WTC11 (cell line): ENCODE measurements around the gene DHRSX.

Experiments
- ATF2 ChIP-seq: sonication (generic); formaldehyde crosslinking; IDR thresholded peaks from 2 replicates; pipeline ENCODE4 v1.8.1; 2022; ENCODE audit warnings: low read depth, missing genetic modification reagents, borderline replicate concordance
- ATF3 ChIP-seq: sonication (generic); formaldehyde crosslinking; conservative IDR thresholded peaks from 2 replicates; pipeline ENCODE4 v1.8.1; 2022; ENCODE audit warnings: mild to moderate bottlenecking, missing genetic modification reagents
- CTCF ChIP-seq: fragments of 200-600 bp; IDR thresholded peaks from 2 replicates; pipeline ENCODE4 v1.8.0; 2022; ENCODE audit warnings: antibody characterized with exemption
- GABPB1 ChIP-seq: sonication (generic); formaldehyde crosslinking; IDR thresholded peaks from 2 replicates; pipeline ENCODE4 v1.8.1; 2023; ENCODE audit warnings: mild to moderate bottlenecking, missing genetic modification reagents
- HMGA2 ChIP-seq: fragments of 250-450 bp; sonication (Bioruptor Pico); IDR thresholded peaks from 2 replicates; pipeline ENCODE4 v1.4.0; 2021; ENCODE audit warnings: mild to moderate bottlenecking, moderate library complexity
- KAT7 ChIP-seq: sonication (generic); formaldehyde crosslinking; IDR thresholded peaks from 2 replicates; pipeline ENCODE4 v1.8.1; 2023; ENCODE audit warnings: missing genetic modification reagents, mild to moderate bottlenecking, borderline replicate concordance
- MAX ChIP-seq: sonication (generic); formaldehyde crosslinking; IDR thresholded peaks from 2 replicates; pipeline ENCODE4 v1.8.0; 2022; ENCODE audit warnings: mild to moderate bottlenecking, missing genetic modification reagents
- MXD4 ChIP-seq: fragments of 250-450 bp; sonication (Bioruptor Pico); IDR thresholded peaks from 2 replicates; pipeline ENCODE4 v1.8.0; 2021; ENCODE audit warnings: mild to moderate bottlenecking, moderate library complexity, borderline replicate concordance
- SP1 ChIP-seq: sonication (generic); formaldehyde crosslinking; conservative IDR thresholded peaks from 2 replicates; pipeline ENCODE4 v1.8.1; 2022; ENCODE audit warnings: missing genetic modification reagents
- USF2 ChIP-seq: sonication (generic); formaldehyde crosslinking; IDR thresholded peaks from 2 replicates; pipeline ENCODE4 v1.8.1; 2023; ENCODE audit warnings: mild to moderate bottlenecking, missing genetic modification reagents, moderate library complexity
- ZBTB21 ChIP-seq: sonication (generic); formaldehyde crosslinking; IDR thresholded peaks from 2 replicates; pipeline ENCODE4 v1.8.1; 2023; ENCODE audit warnings: mild to moderate bottlenecking, missing genetic modification reagents, borderline replicate concordance
- ZNF138 ChIP-seq: sonication (generic); formaldehyde crosslinking; conservative IDR thresholded peaks from 2 replicates; pipeline ENCODE4 v1.8.1; 2022; ENCODE audit warnings: mild to moderate bottlenecking, moderate library complexity, missing genetic modification reagents
- ZNF425 ChIP-seq: fragments of 250-450 bp; sonication (Bioruptor Pico); conservative IDR thresholded peaks from 2 replicates; pipeline ENCODE4 v1.9.0; 2021; ENCODE audit warnings: mild to moderate bottlenecking
- ZNF532 ChIP-seq: fragments of 250-450 bp; sonication (Bioruptor Pico); IDR thresholded peaks from 2 replicates; pipeline ENCODE4 v1.9.0; 2021; ENCODE audit warnings: mild to moderate bottlenecking, borderline replicate concordance

GRCh38 chrX:2461711-2462016, 39.1 kb downstream of the DHRSX start:
- TF ChIP-seq ATF2 (CRISPR knock-in tag), result no peak
- no peak for TF ChIP-seq MAX (CRISPR knock-in tag)
- TF ChIP-seq MXD4 (CRISPR knock-in tag), result no peak
- no peak for TF ChIP-seq HMGA2 (CRISPR knock-in tag)
- TF ChIP-seq CTCF, result no peak
- no peak for TF ChIP-seq ZBTB21 (CRISPR knock-in tag)
- TF ChIP-seq USF2 (CRISPR knock-in tag), result no peak
- no peak for TF ChIP-seq ATF3 (CRISPR knock-in tag)
- no peak for TF ChIP-seq GABPB1 (CRISPR knock-in tag)
- no peak for TF ChIP-seq ZNF138 (CRISPR knock-in tag)
- no peak for TF ChIP-seq ZNF425 (CRISPR knock-in tag)
- TF ChIP-seq ZNF532 (CRISPR knock-in tag), result no peak
- TF ChIP-seq KAT7 (CRISPR knock-in tag), result no peak
- no peak for TF ChIP-seq SP1 (CRISPR knock-in tag)
